Measurements from ENCODE around the gene CTSF.

The CTSF gene

GRCh38 chr11:66600631-66601233, 32.3 kb upstream of the CTSF start:
- Histone ChIP-seq H3K4me1 (ENCODE audit: control insufficient read depth in 1 of 2, insufficient read depth in 1 of 2, low read depth in 1 of 2, low read length in 1 of 2) (peaks cover 0 to 6% of the 10 kb centered on the region in 2 experiments), H3K9me3 (no peaks in the 10 kb centered on the region), H3K27ac (peak overlapping the region; percentile 49), H3K36me3 (peaks cover 39% of the 10 kb centered on the region), H3K4me3 (ENCODE audit: low read depth in 1 of 2, low read length in 1 of 2) (no peak overlapping the region), H3K27me3 (no peaks in the 10 kb centered on the region)
- no peak for TF ChIP-seq CTCF (IDR thresholded peaks at IDR 0.05)

- no peaks in the 10 kb centered on the region for H3K9me3 ChIP-seq
- no peaks in the 10 kb centered on the region for H3K27me3 ChIP-seq
- TF ChIP-seq CTCF (IDR thresholded peaks at IDR 0.05) = no peak
- H3K4me3 ChIP-seq (ENCODE audit: low read depth in 1 of 2, low read length in 1 of 2) = no peak overlapping the region
- H3K36me3 ChIP-seq = peaks cover 34% of the 10 kb centered on the region
- peak overlapping the region; percentile 49 for H3K27ac ChIP-seq
- H3K4me1 ChIP-seq (ENCODE audit: control insufficient read depth in 1 of 2, insufficient read depth in 1 of 2, low read depth in 1 of 2, low read length in 1 of 2) = peaks cover 0 to 6% of the 10 kb centered on the region in 2 experiments
Measured at GRCh38 chr11:66600219-66600618, 31.8 kb upstream of the CTSF start.

DNA sequence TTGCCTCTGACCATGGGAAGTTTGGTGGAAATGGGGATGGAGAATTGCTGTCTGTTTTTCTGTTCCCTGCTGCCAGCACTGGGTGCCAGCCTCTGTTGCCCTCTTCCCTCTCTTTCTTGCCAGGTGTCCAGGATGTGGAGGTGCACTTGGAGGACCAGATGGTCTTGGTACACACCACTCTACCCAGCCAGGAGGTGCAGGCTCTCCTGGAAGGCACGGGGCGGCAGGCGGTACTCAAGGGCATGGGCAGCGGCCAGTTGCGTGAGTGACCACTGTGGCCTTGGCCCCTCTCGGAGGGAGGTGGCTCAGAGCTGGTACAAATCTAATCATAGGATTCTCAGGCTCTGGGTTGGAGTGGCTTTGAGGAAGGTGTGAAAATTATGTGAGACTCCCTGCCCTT, 30.6 kb upstream of the CTSF start:
- Histone ChIP-seq H3K27ac (no peak overlapping the region), H3K36me3 (peaks cover 27% of the 10 kb centered on the region), H3K4me1 (ENCODE audit: control insufficient read depth in 1 of 2, insufficient read depth in 1 of 2, low read depth in 1 of 2, low read length in 1 of 2) (peaks cover 0 to 6% of the 10 kb centered on the region in 2 experiments), H3K27me3 (no peaks in the 10 kb centered on the region), H3K9me3 (no peaks in the 10 kb centered on the region), H3K4me3 (ENCODE audit: low read depth in 1 of 2, low read length in 1 of 2) (no peak overlapping the region)
- TF ChIP-seq CTCF (IDR thresholded peaks at IDR 0.05) = no peak

DNA sequence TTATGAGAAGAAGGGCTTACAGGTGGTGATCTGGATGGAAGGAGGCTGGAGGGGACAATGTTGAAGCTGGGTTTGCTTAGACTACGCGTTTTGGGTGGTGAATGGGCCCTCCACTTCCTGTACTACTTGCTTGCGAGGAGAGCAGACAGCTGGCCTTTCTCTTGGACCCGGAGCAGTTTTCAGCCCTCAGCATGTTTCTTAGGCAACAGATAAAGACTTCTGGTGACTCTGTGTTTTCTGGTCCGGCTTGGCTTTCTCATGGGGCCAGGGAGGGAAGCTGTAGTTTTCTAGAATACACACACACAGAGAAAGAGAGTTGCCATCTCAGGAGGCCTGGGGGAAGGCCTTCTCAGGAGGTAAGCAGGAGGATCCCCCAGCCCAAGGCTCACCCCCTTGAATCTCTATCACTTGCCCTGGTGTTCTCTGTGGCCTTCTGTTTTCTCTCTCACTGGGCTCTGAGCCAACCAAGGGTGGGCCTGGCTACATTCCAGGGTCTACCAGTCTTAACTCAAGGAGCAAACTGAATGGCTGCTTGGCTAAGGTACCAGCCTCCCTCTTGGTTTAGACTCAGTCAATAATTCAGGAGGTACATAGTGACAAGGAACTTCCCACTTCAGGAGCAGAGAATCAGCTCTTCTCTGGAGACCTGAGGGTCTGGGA, 27.0 kb upstream of the CTSF start:
- no peaks in the 10 kb centered on the region for H3K27me3 ChIP-seq
- no peaks in the 10 kb centered on the region for H3K9me3 ChIP-seq
- H3K36me3 ChIP-seq = peaks cover 16% of the 10 kb centered on the region
- H3K4me3 ChIP-seq (ENCODE audit: low read depth in 1 of 2, low read length in 1 of 2) = no peak overlapping the region
- TF ChIP-seq CTCF (IDR thresholded peaks at IDR 0.05) = no peak
- H3K27ac ChIP-seq = peak overlapping the region; percentile 14
- H3K4me1 ChIP-seq (ENCODE audit: control insufficient read depth in 1 of 2, insufficient read depth in 1 of 2, low read depth in 1 of 2, low read length in 1 of 2) = peaks cover 15 to 19% of the 10 kb centered on the region in 2 experiments

GRCh38 chr11:66593650-66594049, 25.2 kb upstream of the CTSF start:
- Histone ChIP-seq H3K4me3 (ENCODE audit: low read depth in 1 of 2, low read length in 1 of 2) (peak overlapping the region; percentile 88 to 94), H3K4me1 (ENCODE audit: control insufficient read depth in 1 of 2, insufficient read depth in 1 of 2, low read depth in 1 of 2, low read length in 1 of 2) (peaks cover 15 to 19% of the 10 kb centered on the region in 2 experiments), H3K36me3 (no peaks in the 10 kb centered on the region), H3K9me3 (no peaks in the 10 kb centered on the region), H3K27me3 (no peaks in the 10 kb centered on the region), H3K27ac (peak overlapping the region; percentile 86)
- no peak for TF ChIP-seq CTCF (IDR thresholded peaks at IDR 0.05)
